D721Med (cell line): ENCODE data around the gene CYP19A1.

Experiments used
- DNase-seq: peaks from one replicate; pipeline ENCODE4 v3.0.0; 2011; ENCODE audit warnings: low spot score; ENCODE audit not compliant: insufficient read length
- FAIRE-seq: peaks from 2 replicates; lab custom pipeline; 2011; peaks lifted over from hg19 to GRCh38; lab: Jason Lieb, UNC
- TF ChIP-seq, protein P1 (sequence below): IDR thresholded peaks from 2 replicates; pipeline ENCODE4 v1.5.1; 2012; ENCODE audit warnings: mild to moderate bottlenecking, control low read depth; ENCODE audit not compliant: insufficient read depth; ENCODE audit errors: missing control alignments

CYP19A1 gene

GRCh38 chr15:51380999-51381806 is 42.8 kb upstream of the CYP19A1 start:
- TF ChIP-seq, protein P1, sequence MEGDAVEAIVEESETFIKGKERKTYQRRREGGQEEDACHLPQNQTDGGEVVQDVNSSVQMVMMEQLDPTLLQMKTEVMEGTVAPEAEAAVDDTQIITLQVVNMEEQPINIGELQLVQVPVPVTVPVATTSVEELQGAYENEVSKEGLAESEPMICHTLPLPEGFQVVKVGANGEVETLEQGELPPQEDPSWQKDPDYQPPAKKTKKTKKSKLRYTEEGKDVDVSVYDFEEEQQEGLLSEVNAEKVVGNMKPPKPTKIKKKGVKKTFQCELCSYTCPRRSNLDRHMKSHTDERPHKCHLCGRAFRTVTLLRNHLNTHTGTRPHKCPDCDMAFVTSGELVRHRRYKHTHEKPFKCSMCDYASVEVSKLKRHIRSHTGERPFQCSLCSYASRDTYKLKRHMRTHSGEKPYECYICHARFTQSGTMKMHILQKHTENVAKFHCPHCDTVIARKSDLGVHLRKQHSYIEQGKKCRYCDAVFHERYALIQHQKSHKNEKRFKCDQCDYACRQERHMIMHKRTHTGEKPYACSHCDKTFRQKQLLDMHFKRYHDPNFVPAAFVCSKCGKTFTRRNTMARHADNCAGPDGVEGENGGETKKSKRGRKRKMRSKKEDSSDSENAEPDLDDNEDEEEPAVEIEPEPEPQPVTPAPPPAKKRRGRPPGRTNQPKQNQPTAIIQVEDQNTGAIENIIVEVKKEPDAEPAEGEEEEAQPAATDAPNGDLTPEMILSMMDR: peak; percentile 99
- FAIRE-seq (no peak), DNase-seq (peak; percentile 47)

GRCh38 chr15:51379390-51379789 is 41.0 kb upstream of the CYP19A1 start:
- FAIRE-seq (no peak), DNase-seq (no peak)
- TF ChIP-seq, protein P1: no peak

- TF ChIP-seq, protein P1: no peak
- DNase-seq: no peak
- FAIRE-seq: no peak
Observed at GRCh38 chr15:51378406-51378805, 40.0 kb upstream of the CYP19A1 start.

DNA sequence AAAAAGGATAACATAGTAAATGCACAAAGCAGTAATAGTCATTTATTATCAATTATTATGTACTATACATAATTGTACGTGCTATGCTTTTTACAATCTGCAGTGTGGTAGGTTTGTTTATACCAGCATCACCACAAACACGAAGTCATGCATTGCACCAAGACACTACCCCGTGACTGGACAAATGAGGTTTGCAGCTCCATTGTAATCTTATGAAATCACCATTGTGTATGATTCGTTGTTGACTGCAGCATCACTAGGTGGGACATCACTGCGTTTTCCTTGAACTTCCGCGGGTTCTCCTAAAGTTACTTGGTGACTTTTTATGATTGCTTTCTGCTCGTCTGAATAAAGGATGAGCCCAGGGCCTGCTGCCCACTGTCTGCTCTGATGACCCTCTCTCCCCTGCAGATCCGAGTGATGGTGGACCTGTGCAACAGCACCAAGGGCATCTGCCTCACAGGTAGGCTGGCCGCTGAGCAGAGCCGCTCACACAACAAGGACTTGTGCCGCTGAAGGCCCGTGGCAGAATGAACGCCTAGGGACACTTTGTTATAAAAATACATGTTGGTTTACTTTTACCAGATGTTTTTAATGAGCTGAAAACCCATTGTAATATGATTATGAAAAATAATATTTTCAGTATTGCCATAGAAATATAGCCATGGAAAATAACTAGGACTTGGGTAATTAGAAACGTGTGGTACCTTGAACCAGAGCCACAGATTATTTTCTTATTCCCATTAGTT is 38.8 kb upstream of the CYP19A1 start:
- no peak for FAIRE-seq
- TF ChIP-seq, protein P1: no peak
- DNase-seq: no peak

GRCh38 chr15:51375966-51376640 is 37.7 kb upstream of the CYP19A1 start:
- TF ChIP-seq, protein P1: no peak
- DNase-seq: no peak
- FAIRE-seq: no peak

DNA sequence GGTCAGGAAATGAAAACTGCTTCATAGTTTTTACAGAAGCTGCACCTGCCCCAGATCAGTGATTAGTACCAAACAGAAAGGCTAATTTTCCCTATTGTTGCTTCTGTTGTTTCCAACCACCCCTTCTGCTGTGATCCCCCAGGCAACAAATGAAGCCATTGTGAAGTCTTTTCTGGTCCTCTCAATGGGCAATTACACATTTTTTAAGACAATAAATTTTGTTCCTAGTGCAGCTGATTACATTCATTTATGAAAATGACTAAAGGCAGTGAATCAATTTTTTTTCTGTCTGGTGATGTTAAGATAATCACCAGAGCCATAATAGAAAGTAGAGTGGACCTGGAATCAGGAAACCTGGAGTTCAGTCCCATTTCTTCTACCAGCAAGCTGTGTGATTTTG is 35.7 kb upstream of the CYP19A1 start:
- TF ChIP-seq, protein P1: no peak
- no peak for DNase-seq
- FAIRE-seq: no peak

DNA sequence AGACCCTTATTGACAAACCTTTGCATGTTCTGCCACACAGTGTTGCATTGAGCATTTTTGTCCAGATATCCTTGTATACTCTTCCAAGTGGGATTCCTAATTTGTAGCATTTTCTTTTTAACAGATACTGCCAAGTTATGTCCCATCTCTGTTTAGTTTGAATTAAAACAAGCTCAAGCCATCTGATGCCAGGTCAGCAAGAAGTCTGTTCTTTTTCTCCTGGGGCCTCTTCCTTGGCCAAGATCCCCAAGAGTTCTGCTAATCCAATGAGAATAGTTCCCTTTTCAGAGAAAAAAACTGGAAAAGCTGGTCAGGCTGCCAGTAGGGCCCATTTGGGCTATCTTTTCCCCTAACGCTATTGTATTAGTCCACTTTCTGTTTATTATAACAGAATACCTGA is 32.9 kb upstream of the CYP19A1 start:
- DNase-seq (no peak), FAIRE-seq (no peak)

More for the DNA sequence above, 32.9 kb upstream of the CYP19A1 start:
- TF ChIP-seq, protein P1: no peak
